Hepatocyte (in vitro differentiated cells): ENCODE results near the gene HECTD1. TPM values are rescaled to one million over a fixed set of nuclear protein-coding genes. Genes with fewer than 3 reads are reported as not detected.
A peak's percentile ranks its signal among the peaks of the same experiment; 100 is the strongest.

Source experiments
- DNase-seq: peaks from one replicate; pipeline ENCODE4 v3.0.0-alpha.2; 2016; ENCODE audit warnings: low spot score
- H2AFZ ChIP-seq: fragments of 200-600 bp; sonication (generic); 2 replicates; pipeline ENCODE4 v1.6.0; 2016; ENCODE audit warnings: antibody characterized with exemption, mild to moderate bottlenecking
- H3K27ac ChIP-seq: fragments of 200-600 bp; sonication (generic); 2 replicates; pipeline ENCODE4 v1.5.1; 2016; ENCODE audit warnings: mild to moderate bottlenecking
- H3K27me3 ChIP-seq: fragments of 200-600 bp; sonication (generic); 2 replicates; pipeline ENCODE4 v1.6.1; 2016
- H3K36me3 ChIP-seq: fragments of 200-600 bp; sonication (generic); replicated peaks from 2 replicates; pipeline ENCODE4 v1.5.1; 2016; ENCODE audit warnings: low read depth; ENCODE audit not compliant: insufficient read depth
- H3K4me1 ChIP-seq: fragments of 200-600 bp; sonication (generic); 2 replicates; pipeline ENCODE4 v1.5.1; 2016; ENCODE audit warnings: mild to moderate bottlenecking, moderate library complexity; ENCODE audit not compliant: insufficient read depth
- H3K4me2 ChIP-seq: fragments of 200-600 bp; sonication (generic); 2 replicates; pipeline ENCODE4 v1.6.0; 2016
- H3K4me3 ChIP-seq: fragments of 200-600 bp; sonication (generic); 2 replicates; pipeline ENCODE4 v1.5.1; 2016; ENCODE audit warnings: mild to moderate bottlenecking
- H3K79me2 ChIP-seq: fragments of 200-600 bp; sonication (generic); 2 replicates; pipeline ENCODE4 v1.6.0; 2017; ENCODE audit warnings: mild to moderate bottlenecking
- H3K9me2 ChIP-seq: fragments of 200-600 bp; sonication (generic); replicated peaks from 2 replicates; pipeline ENCODE4 v1.6.0; 2017; ENCODE audit warnings: mild to moderate bottlenecking; ENCODE audit not compliant: insufficient read depth
- H3K9me3 ChIP-seq: fragments of 200-600 bp; sonication (generic); 2 replicates; pipeline ENCODE4 v1.5.1; 2016; ENCODE audit warnings: low read depth, mild to moderate bottlenecking
- H4K20me1 ChIP-seq: fragments of 200-600 bp; sonication (generic); 2 replicates; pipeline ENCODE4 v1.6.0; 2016; ENCODE audit warnings: mild to moderate bottlenecking; ENCODE audit not compliant: insufficient read depth, poor library complexity, severe bottlenecking
- CTCF ChIP-seq: fragments of 200-600 bp; sonication (generic); IDR thresholded peaks from 2 replicates; pipeline ENCODE4 v1.5.1; 2016; ENCODE audit warnings: antibody characterized with exemption, mild to moderate bottlenecking; ENCODE audit not compliant: poor library complexity
- EZH2 ChIP-seq: fragments of 200-600 bp; sonication (generic); IDR thresholded peaks from 2 replicates; pipeline ENCODE4 v1.6.1; 2016; ENCODE audit warnings: antibody characterized with exemption, mild to moderate bottlenecking, borderline replicate concordance
- EZH2phosphoT487 ChIP-seq: fragments of 200-600 bp; sonication (generic); IDR thresholded peaks from one replicate; pipeline ENCODE4 v1.6.1; 2018; ENCODE audit warnings: antibody characterized with exemption, mild to moderate bottlenecking, low read depth, moderate library complexity; ENCODE audit not compliant: unreplicated experiment, severe bottlenecking
- WGBS: methylation state at CpG from one replicate; pipeline ENCODE4 v1.1.6; 2016; ENCODE audit warnings: low lambda C conversion rate; ENCODE audit errors: missing lambda C conversion rate; 5-methylcytosine and 5-hydroxymethylcytosine counted together
- polyA plus RNA-seq: library from polyadenylated mRNA; unstranded; fragments of >200 nt; fragmentation: Nextera tagmentation; extraction: Ambion mirVana; gene quantifications from 2 replicates; pipeline ENCODE4 v1.2.1, GENCODE V29; 2016
- total RNA-seq: library from RNA; depleted of rRNA; stranded (reverse); fragments of >200 nt; gene quantifications from 2 replicates; pipeline ENCODE4 v1.2.3, GENCODE V29; 2014

HECTD1 gene
- total and polyA plus RNA-seq, 2 experiments from 2014 or later, result 45.2 to 159 TPM

DNA sequence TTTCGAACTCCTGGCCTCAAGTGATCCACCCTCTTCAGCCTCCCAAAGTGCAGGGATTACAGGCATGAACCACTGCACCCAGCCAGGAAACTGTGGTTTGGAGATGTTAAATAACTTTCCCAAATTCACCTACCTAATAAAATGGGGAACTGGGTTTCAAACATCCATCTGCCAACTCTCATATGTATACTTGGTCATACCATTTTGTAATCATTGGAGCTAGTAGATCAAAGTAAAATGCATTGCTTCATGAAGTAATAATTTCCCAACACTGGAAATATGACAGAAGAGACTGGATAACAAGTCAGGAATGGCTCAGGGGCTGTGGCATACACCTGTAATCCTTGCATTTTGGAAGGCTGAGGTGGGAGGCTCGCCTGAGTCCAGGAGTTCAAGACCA is 5.3 kb upstream of the HECTD1 start:
- H2AFZ ChIP-seq, result no peak overlapping the region
- H3K4me3 ChIP-seq, result no peak overlapping the region
- no peaks in the 10 kb centered on the region for H3K9me3 ChIP-seq
- H3K9me2 ChIP-seq, result no peaks in the 10 kb centered on the region
- TF ChIP-seq EZH2phosphoT487 (no peak), EZH2 (no peak)
- no peaks in the 10 kb centered on the region for H4K20me1 ChIP-seq
- 98% methylated on average over 2 of the region's 2 CpGs for WGBS
- H3K79me2 ChIP-seq, result no peaks in the 10 kb centered on the region
- no peaks in the 10 kb centered on the region for H3K36me3 ChIP-seq
- H3K27ac ChIP-seq, result no peak overlapping the region
- DNase-seq, result no peak
- no peak overlapping the region for H3K4me2 ChIP-seq
- peaks cover 8% of the 10 kb centered on the region for H3K4me1 ChIP-seq
- H3K27me3 ChIP-seq, result no peaks in the 10 kb centered on the region

- Histone ChIP-seq H3K79me2 (peaks cover 26% of the 10 kb centered on the region), H3K4me1 (peaks cover 12% of the 10 kb centered on the region), H2AFZ (no peak overlapping the region), H3K27me3 (no peaks in the 10 kb centered on the region), H3K9me2 (no peaks in the 10 kb centered on the region), H4K20me1 (peaks cover 18% of the 10 kb centered on the region), H3K36me3 (no peaks in the 10 kb centered on the region), H3K4me2 (no peak overlapping the region), H3K9me3 (no peaks in the 10 kb centered on the region), H3K4me3 (no peak overlapping the region), H3K27ac (peak overlapping the region; percentile 99)
- 98% methylated on average over 5 of the region's 5 CpGs for WGBS
- TF ChIP-seq CTCF (no peak), EZH2 (no peak), EZH2phosphoT487 (no peak)
- DNase-seq, result no peak
Measured at GRCh38 chr14:31209605-31210004, 2.0 kb upstream of the HECTD1 start.

- Histone ChIP-seq H3K4me3 (peak overlapping the region; percentile 76), H3K9me2 (no peaks in the 10 kb centered on the region), H3K9me3 (no peaks in the 10 kb centered on the region), H3K79me2 (peaks cover 34% of the 10 kb centered on the region), H4K20me1 (peaks cover 24% of the 10 kb centered on the region), H3K27me3 (no peaks in the 10 kb centered on the region), H3K27ac (peak overlapping the region; percentile 99), H3K4me1 (peaks cover 12% of the 10 kb centered on the region), H3K36me3 (no peaks in the 10 kb centered on the region), H3K4me2 (peak overlapping the region; percentile 84), H2AFZ (peak overlapping the region; percentile 97)
- WGBS, result 84% methylated on average over 16 of the region's 16 CpGs
- no peak for DNase-seq
- TF ChIP-seq EZH2phosphoT487 (no peak), EZH2 (no peak), CTCF (no peak)
Measured at GRCh38 chr14:31208546-31209424, 1.2 kb upstream of the HECTD1 start.

DNA sequence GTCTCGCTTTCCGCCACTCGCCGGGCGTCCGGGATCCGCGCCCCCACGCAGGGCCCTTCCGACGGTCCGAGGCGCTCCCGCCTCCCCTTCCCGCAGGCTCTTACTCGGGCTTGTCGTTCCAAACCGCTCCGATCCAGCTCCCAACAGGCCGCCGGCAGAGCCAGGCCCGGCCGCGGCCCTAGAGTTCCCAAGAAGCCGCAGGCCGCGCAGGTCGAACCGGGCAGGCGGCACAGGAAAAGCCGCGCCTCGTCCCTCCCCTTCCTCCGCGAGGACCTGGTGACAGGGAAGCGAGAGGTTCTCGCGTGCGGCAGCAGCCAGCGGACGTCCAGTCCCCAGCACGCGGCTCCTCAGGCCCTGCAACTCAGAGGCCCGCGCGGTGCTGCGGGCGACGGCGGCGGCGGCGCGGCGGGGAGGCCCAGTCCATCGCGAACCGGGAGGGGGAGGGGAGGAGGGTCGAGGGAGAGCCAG is 272 bp downstream of the HECTD1 start:
- H3K9me3 ChIP-seq, result no peaks in the 10 kb centered on the region
- H3K36me3 ChIP-seq, result no peaks in the 10 kb centered on the region
- TF ChIP-seq CTCF (no peak), EZH2 (no peak), EZH2phosphoT487 (no peak)
- no peaks in the 10 kb centered on the region for H3K9me2 ChIP-seq
- H3K4me3 ChIP-seq, result peak overlapping the region; percentile 58
- no peaks in the 10 kb centered on the region for H3K27me3 ChIP-seq
- peak overlapping the region; percentile 88 for H3K4me2 ChIP-seq
- 2% methylated on average over 40 of the region's 59 CpGs for WGBS
- no peak for DNase-seq
- H3K4me1 ChIP-seq, result peaks cover 12% of the 10 kb centered on the region
- H4K20me1 ChIP-seq, result peaks cover 33% of the 10 kb centered on the region
- peak overlapping the region; percentile 93 for H2AFZ ChIP-seq
- peak overlapping the region; percentile 99 for H3K27ac ChIP-seq
- peaks cover 49% of the 10 kb centered on the region for H3K79me2 ChIP-seq
